GM23248 (cell line): Measurements from ENCODE around the gene ANKRD13B.

Experiments used
- EZH2 ChIP-seq: fragments of 200-600 bp; sonication (generic); IDR thresholded peaks from 2 replicates; pipeline ENCODE4 v1.6.1; 2018; ENCODE audit warnings: antibody characterized with exemption, mild to moderate bottlenecking; ENCODE audit not compliant: insufficient read depth, poor library complexity, severe bottlenecking
- EZH2phosphoT487 ChIP-seq: fragments of 200-600 bp; sonication (generic); IDR thresholded peaks from 2 replicates; pipeline ENCODE4 v1.6.1; 2018; ENCODE audit warnings: antibody characterized with exemption, moderate library complexity, mild to moderate bottlenecking, low read depth; ENCODE audit not compliant: insufficient read depth

- no peak for TF ChIP-seq EZH2
- no peak for TF ChIP-seq EZH2phosphoT487
Observed at GRCh38 chr17:29595943-29596774, 3.2 kb downstream of the ANKRD13B start.
